Endothelial cell of umbilical vein (primary cell): Measurements from ENCODE around the gene DGKB. TPM values are rescaled to one million over a fixed set of nuclear protein-coding genes. Genes with fewer than 3 reads are reported as not detected.

Source experiments
- BruUV-seq: library from RNA; stranded (reverse); fragments of 400-500 nt; replicated peaks from 2 replicates; lab custom pipeline; 2021; lab: Mats Ljungman, UMichigan
- CTCF ChIA-PET: fragments of 300-600, 350-600 bp; sonication (Branson Sonifier 250); formaldehyde crosslinking; loops from one replicate; lab custom pipeline; 2021; ENCODE audit warnings: antibody characterized with exemption, inconsistent platforms; lab: Charles Lee
- POLR2A ChIA-PET: fragments of 300-600, 350-600 bp; sonication (Branson Sonifier 250); formaldehyde crosslinking; loops from one replicate; lab custom pipeline; 2021; ENCODE audit warnings: antibody characterized with exemption, inconsistent platforms; lab: Charles Lee
- DNase-seq: peaks from one replicate; pipeline ENCODE4 v3.0.0-alpha.2; 2011; ENCODE audit warnings: low read depth, low spot score
- FAIRE-seq: peaks from 2 replicates; lab custom pipeline; 2011; peaks lifted over from hg19 to GRCh38; lab: Jason Lieb, UNC
- H2AFZ ChIP-seq: 2 replicates; pipeline ENCODE4 v1.6.0; 2012; ENCODE audit warnings: low read depth, low read length, control low read depth, inconsistent platforms
- H3K27ac ChIP-seq: 2 replicates; pipeline ENCODE4 v1.5.1; 2011; ENCODE audit warnings: low read depth, mild to moderate bottlenecking, control low read depth, low read length, moderate library complexity; ENCODE audit not compliant: insufficient read depth
- H3K27me3 ChIP-seq, 2 experiments: 2 replicates each; pipeline versions ENCODE4 v1.6.0 to v1.6.1; 2011; ENCODE audit warnings: low read length in 2 of 2, mixed read lengths in 1 of 2; ENCODE audit not compliant: control insufficient read depth in 2 of 2, insufficient read depth in 2 of 2
- H3K36me3 ChIP-seq, 2 experiments: 2 replicates in 1 of 2; 3 replicates in 1 of 2; pipeline ENCODE4 v1.5.1; 2011; ENCODE audit warnings: low read length in 2 of 2, mild to moderate bottlenecking in 1 of 2, moderate library complexity in 1 of 2; ENCODE audit not compliant: control insufficient read depth in 2 of 2, insufficient read depth in 2 of 2; ENCODE audit errors: extremely low read depth in 1 of 2
- H3K4me1 ChIP-seq: 3 replicates; pipeline ENCODE4 v1.5.1; 2011; ENCODE audit warnings: mild to moderate bottlenecking, low read length; ENCODE audit not compliant: control insufficient read depth, insufficient read depth; ENCODE audit errors: extremely low read depth
- H3K4me2 ChIP-seq: 2 replicates; pipeline ENCODE4 v1.6.1; 2011; ENCODE audit warnings: low read length, control low read depth, mixed read lengths; ENCODE audit not compliant: insufficient read depth
- H3K4me3 ChIP-seq, 3 experiments: fragments of 200-600 bp in 1 of 3; sonication (generic), shearing (Covaris generic) in 1 of 3; replicated peaks in 1 of 3; 2 replicates each; pipeline ENCODE4 v1.5.1; 2011 to 2016; ENCODE audit warnings: control low read depth in 3 of 3, low read length in 3 of 3, mild to moderate bottlenecking in 2 of 3, inconsistent platforms in 1 of 3, low read depth in 1 of 3, moderate library complexity in 1 of 3; ENCODE audit not compliant: insufficient read depth in 1 of 3
- H3K79me2 ChIP-seq: 2 replicates; pipeline ENCODE4 v1.6.0; 2012; ENCODE audit warnings: low read length, inconsistent platforms; ENCODE audit not compliant: control insufficient read depth, insufficient read depth
- H3K9ac ChIP-seq: replicated peaks from 2 replicates; pipeline ENCODE3; 2011; ENCODE audit warnings: low read length, control low read depth; ENCODE audit not compliant: insufficient read depth; ENCODE audit errors: extremely low read depth
- H3K9me1 ChIP-seq: replicated peaks from 3 replicates; pipeline ENCODE4 v1.6.0; 2011; ENCODE audit warnings: mild to moderate bottlenecking, low read length; ENCODE audit not compliant: control insufficient read depth, insufficient read depth; ENCODE audit errors: extremely low read depth
- H3K9me3 ChIP-seq: replicated peaks from 2 replicates; pipeline ENCODE4 v1.5.1; 2012; ENCODE audit warnings: low read length, inconsistent platforms; ENCODE audit not compliant: control insufficient read depth, insufficient read depth
- H4K20me1 ChIP-seq: replicated peaks from 2 replicates; pipeline ENCODE3; 2011; ENCODE audit warnings: mild to moderate bottlenecking, low read length; ENCODE audit not compliant: control insufficient read depth, insufficient read depth; ENCODE audit errors: extremely low read depth
- CTCF ChIP-seq, 2 donors: IDR thresholded peaks; 1 replicate in 1 of 2; 2 replicates in 1 of 2; pipeline ENCODE4 v1.5.1; 2011; ENCODE audit warnings: low read length in 2 of 2, mild to moderate bottlenecking in 2 of 2, moderate library complexity in 2 of 2, control low read depth in 1 of 2, inconsistent platforms in 1 of 2, low read depth in 1 of 2; ENCODE audit not compliant: insufficient read depth in 1 of 2; ENCODE audit errors: extremely low read depth in 1 of 2
- EZH2 ChIP-seq: IDR thresholded peaks from 2 replicates; pipeline ENCODE4 v1.6.1; 2012; ENCODE audit warnings: borderline replicate concordance, low read depth, mild to moderate bottlenecking, moderate library complexity, low read length, inconsistent platforms; ENCODE audit not compliant: severe bottlenecking
- FOS ChIP-seq: IDR thresholded peaks from 2 replicates; pipeline ENCODE4 v1.6.1; 2011; ENCODE audit warnings: mild to moderate bottlenecking, low read length, moderate library complexity, borderline replicate concordance; ENCODE audit not compliant: insufficient read depth
- GATA2 ChIP-seq: IDR thresholded peaks from 2 replicates; pipeline ENCODE4 v1.7.0; 2011; ENCODE audit warnings: low read depth, mild to moderate bottlenecking, moderate library complexity, mixed read lengths, low read length; ENCODE audit not compliant: insufficient read length, insufficient read depth
- JUN ChIP-seq: IDR thresholded peaks from 2 replicates; pipeline ENCODE4 v1.6.1; 2011; ENCODE audit warnings: borderline replicate concordance, low read depth; ENCODE audit not compliant: insufficient read length, insufficient read depth
- MAX ChIP-seq: IDR thresholded peaks from 2 replicates; pipeline ENCODE4 v1.6.1; 2011; ENCODE audit not compliant: insufficient read depth, insufficient read length
- MYC ChIP-seq: IDR thresholded peaks from one replicate; pipeline ENCODE4 v1.6.1; 2011; ENCODE audit warnings: mild to moderate bottlenecking, low read depth, low read length
- POLR2A ChIP-seq: IDR thresholded peaks from 2 replicates; pipeline ENCODE4 v1.6.1; 2012; ENCODE audit warnings: low read depth, mild to moderate bottlenecking, control low read depth, low read length
- POLR2AphosphoS5 ChIP-seq: IDR thresholded peaks from 2 replicates; pipeline ENCODE4 v1.6.1; 2012; ENCODE audit warnings: low read depth, mild to moderate bottlenecking, control low read depth, low read length, moderate library complexity; ENCODE audit not compliant: insufficient read depth
- dilution Hi-C: fragments of 300-500 bp; cut with MboI; formaldehyde crosslinking; loops from one replicate; pipeline ENCODE4 v1.15.0; 2019; ENCODE audit warnings: low sequenced_read_pairs; ENCODE audit not compliant: extremely low pct_ligation_motif_present
- intact Hi-C: fragments of 100-400 bp; cut with micrococcal nuclease; formaldehyde crosslinking; loops from one replicate; pipeline ENCODE4 v1.10.0; 2022
- polyA plus RNA-seq, 4 experiments: library from polyadenylated mRNA; depleted of rRNA in 3 of 4; stranded (reverse) in 3 of 4; unstranded in 1 of 4; fragments of >200 nt; gene quantifications; 2 replicates each; pipeline versions ENCODE4 v1.2.1 to v1.2.3, GENCODE V29; 2011 to 2012; ENCODE audit warnings: missing spikeins in 1 of 4
- total RNA-seq: library from RNA; stranded (reverse); gene quantifications from 2 replicates; pipeline ENCODE4 v1.2.3, GENCODE V29; 2021

Gene DGKB
- total and polyA plus RNA-seq, 2 donors (not counting 3 experiments of a cell fraction or from before 2014, with no cell fraction given), result not detected

- H3K36me3 ChIP-seq, result no peaks in the 10 kb centered on the region
- H3K4me3 ChIP-seq, result no peak overlapping the region
- no peak overlapping the region for H3K9ac ChIP-seq
- H2AFZ ChIP-seq, result no peak overlapping the region
- CTCF ChIA-PET, result no interaction called here
- H4K20me1 ChIP-seq, result no peaks in the 10 kb centered on the region
- DNase-seq (no peak), FAIRE-seq (no peak)
- no peaks in the 10 kb centered on the region for H3K4me1 ChIP-seq
- no peaks in the 10 kb centered on the region for H3K9me1 ChIP-seq
- H3K27ac ChIP-seq, result no peak overlapping the region
- POLR2A ChIA-PET, result no interaction called here
- H3K27me3 ChIP-seq, result no peaks in the 10 kb centered on the region
- no peaks in the 10 kb centered on the region for H3K9me3 ChIP-seq
- intact Hi-C loops, result no loop called here
- TF ChIP-seq EZH2 (no peak), CTCF (IDR thresholded peaks at IDR 0.05; ENCODE audit: extremely low read depth in 1 of 2, insufficient read depth in 1 of 2, low read depth in 1 of 2, low read length in 2 of 2) (no peak), FOS (no peak)
- dilution Hi-C loops, result no loop called here
- no peak overlapping the region for H3K4me2 ChIP-seq
- BruUV-seq, result no TSS peak
- H3K79me2 ChIP-seq, result no peaks in the 10 kb centered on the region
These were observed 464.2 kb downstream of the DGKB start for GRCh38 chr7:14438366-14438765.

GRCh38 chr7:14436878-14437277, 465.7 kb downstream of the DGKB start:
- dilution Hi-C loops, result no loop called here
- TF ChIP-seq MYC (no peak), FOS (no peak), CTCF (IDR thresholded peaks at IDR 0.05; ENCODE audit: extremely low read depth in 1 of 2, insufficient read depth in 1 of 2, low read depth in 1 of 2, low read length in 2 of 2) (no peak), GATA2 (no peak), MAX (no peak), JUN (no peak), POLR2AphosphoS5 (no peak), EZH2 (no peak), POLR2A (no peak)
- Histone ChIP-seq H3K9me1 (no peaks in the 10 kb centered on the region), H3K4me1 (no peaks in the 10 kb centered on the region), H3K27ac (no peak overlapping the region), H3K4me3 (no peak overlapping the region), H3K36me3 (no peaks in the 10 kb centered on the region), H3K9me3 (no peaks in the 10 kb centered on the region), H3K4me2 (no peak overlapping the region), H3K27me3 (no peaks in the 10 kb centered on the region), H3K9ac (no peak overlapping the region), H2AFZ (no peak overlapping the region), H4K20me1 (no peaks in the 10 kb centered on the region), H3K79me2 (no peaks in the 10 kb centered on the region)
- intact Hi-C loops, result no loop called here
- no TSS peak for BruUV-seq
- ChIA-PET POLR2A (no interaction called here), CTCF (no interaction called here)
- FAIRE-seq (no peak), DNase-seq (no peak)
